ENCODE results near the gene RFXANK. TPM values are rescaled to one million over a fixed set of nuclear protein-coding genes. Genes with fewer than 3 reads are reported as not detected.
A peak's percentile ranks its signal among the peaks of the same experiment; 100 is the strongest.

RFXANK gene
- total and polyA plus RNA-seq, 9 of the 15 experiments (the other 6 are each of a cell fraction or from before 2014, with no cell fraction given): 68.6 to 181 (median 150) TPM

DNA sequence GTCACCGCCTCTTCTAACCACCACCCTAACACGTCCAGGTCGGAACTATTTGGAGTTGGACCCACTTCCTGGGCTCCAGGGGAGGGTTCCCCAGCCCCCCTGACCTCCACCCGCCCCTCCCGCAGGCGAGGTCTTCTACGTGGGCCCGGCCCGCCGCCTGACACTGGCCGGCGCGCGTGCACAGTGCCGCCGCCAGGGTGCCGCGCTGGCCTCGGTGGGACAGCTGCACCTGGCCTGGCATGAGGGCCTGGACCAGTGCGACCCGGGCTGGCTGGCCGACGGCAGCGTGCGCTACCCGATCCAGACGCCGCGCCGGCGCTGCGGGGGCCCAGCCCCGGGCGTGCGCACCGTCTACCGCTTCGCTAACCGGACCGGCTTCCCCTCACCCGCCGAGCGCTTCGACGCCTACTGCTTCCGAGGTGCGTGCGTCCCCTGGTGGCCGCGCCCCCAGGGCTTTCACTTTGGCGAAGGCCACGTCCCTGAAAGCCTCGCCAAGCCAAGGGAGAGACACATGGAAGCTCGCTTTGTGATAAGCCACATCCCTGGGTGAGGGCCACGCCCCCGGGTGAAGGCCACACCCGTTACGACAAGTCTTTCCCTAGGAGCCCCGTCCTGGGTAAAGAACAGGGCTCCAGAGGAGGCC lies 32.9 kb downstream of the RFXANK start (continued):
- TF ChIP-seq, protein P1, sequence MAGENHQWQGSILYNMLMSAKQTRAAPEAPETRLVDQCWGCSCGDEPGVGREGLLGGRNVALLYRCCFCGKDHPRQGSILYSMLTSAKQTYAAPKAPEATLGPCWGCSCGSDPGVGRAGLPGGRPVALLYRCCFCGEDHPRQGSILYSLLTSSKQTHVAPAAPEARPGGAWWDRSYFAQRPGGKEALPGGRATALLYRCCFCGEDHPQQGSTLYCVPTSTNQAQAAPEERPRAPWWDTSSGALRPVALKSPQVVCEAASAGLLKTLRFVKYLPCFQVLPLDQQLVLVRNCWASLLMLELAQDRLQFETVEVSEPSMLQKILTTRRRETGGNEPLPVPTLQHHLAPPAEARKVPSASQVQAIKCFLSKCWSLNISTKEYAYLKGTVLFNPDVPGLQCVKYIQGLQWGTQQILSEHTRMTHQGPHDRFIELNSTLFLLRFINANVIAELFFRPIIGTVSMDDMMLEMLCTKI (IDR thresholded peaks at IDR 0.05; ENCODE audit: partially characterized antibody): no peak
- TF ChIP-seq ZNF445 (CRISPR knock-in tag; IDR thresholded peaks at IDR 0.05; ENCODE audit: low read depth) (no peak), U2AF2 (optimal IDR thresholded peaks at IDR 0.05; ENCODE audit: low read depth, low read length) (no peak), U2AF1 (optimal IDR thresholded peaks at IDR 0.05; ENCODE audit: low read depth, low read length) (peak; percentile 36), SOX6 (IDR thresholded peaks at IDR 0.05) (peak; percentile 71), MAFG (tag; conservative IDR thresholded peaks at IDR 0.05) (no peak), ZNF431 (CRISPR knock-in tag; IDR thresholded peaks at IDR 0.05) (peak; percentile 98), CREB1 (IDR thresholded peaks at IDR 0.05) (peak; percentile 38; the same call in 1 of the 2 replicates), CREB1 (CRISPR knock-in tag; IDR thresholded peaks at IDR 0.05) (peak; percentile 86), STAG1 (CRISPR knock-in tag; IDR thresholded peaks at IDR 0.05; ENCODE audit: borderline replicate concordance) (peak; percentile 63), SREBF1 (IDR thresholded peaks at IDR 0.05; ENCODE audit: borderline replicate concordance, low read depth, low read length) (no peak), HDAC1 (IDR thresholded peaks at IDR 0.05) (peak in 1 of 2 experiments; percentile 61; a peak in 1 of 4 replicates), EGR1 (conservative IDR thresholded peaks at IDR 0.05) (peak; percentile 49), SAFB (IDR thresholded peaks at IDR 0.05; ENCODE audit: borderline replicate concordance, low read depth, low read length) (0 out of 2 replicates have a peak, but pooled peaks have one; percentile 48), GABPA (tag; conservative IDR thresholded peaks at IDR 0.05; ENCODE audit: low read depth) (peak; percentile 49), DNMT1 (IDR thresholded peaks at IDR 0.05) (no peak), TEAD1 (CRISPR knock-in tag; IDR thresholded peaks at IDR 0.05) (peak in 1 of 2 experiments; percentile 80; a peak in 2 of 4 replicates), IRF2 (CRISPR knock-in tag; IDR thresholded peaks at IDR 0.05) (peak; percentile 94), ZNF644 (tag; IDR thresholded peaks at IDR 0.05; ENCODE audit: low read depth) (no peak), PCBP2 (IDR thresholded peaks at IDR 0.05; ENCODE audit: low read depth, low read length, poor library complexity, severe bottlenecking) (no peak)
- TF ChIP-seq, protein P2, sequence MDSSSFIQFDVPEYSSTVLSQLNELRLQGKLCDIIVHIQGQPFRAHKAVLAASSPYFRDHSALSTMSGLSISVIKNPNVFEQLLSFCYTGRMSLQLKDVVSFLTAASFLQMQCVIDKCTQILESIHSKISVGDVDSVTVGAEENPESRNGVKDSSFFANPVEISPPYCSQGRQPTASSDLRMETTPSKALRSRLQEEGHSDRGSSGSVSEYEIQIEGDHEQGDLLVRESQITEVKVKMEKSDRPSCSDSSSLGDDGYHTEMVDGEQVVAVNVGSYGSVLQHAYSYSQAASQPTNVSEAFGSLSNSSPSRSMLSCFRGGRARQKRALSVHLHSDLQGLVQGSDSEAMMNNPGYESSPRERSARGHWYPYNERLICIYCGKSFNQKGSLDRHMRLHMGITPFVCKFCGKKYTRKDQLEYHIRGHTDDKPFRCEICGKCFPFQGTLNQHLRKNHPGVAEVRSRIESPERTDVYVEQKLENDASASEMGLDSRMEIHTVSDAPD (CRISPR knock-in tag; IDR thresholded peaks at IDR 0.05): no peak
- TF ChIP-seq, protein P3, sequence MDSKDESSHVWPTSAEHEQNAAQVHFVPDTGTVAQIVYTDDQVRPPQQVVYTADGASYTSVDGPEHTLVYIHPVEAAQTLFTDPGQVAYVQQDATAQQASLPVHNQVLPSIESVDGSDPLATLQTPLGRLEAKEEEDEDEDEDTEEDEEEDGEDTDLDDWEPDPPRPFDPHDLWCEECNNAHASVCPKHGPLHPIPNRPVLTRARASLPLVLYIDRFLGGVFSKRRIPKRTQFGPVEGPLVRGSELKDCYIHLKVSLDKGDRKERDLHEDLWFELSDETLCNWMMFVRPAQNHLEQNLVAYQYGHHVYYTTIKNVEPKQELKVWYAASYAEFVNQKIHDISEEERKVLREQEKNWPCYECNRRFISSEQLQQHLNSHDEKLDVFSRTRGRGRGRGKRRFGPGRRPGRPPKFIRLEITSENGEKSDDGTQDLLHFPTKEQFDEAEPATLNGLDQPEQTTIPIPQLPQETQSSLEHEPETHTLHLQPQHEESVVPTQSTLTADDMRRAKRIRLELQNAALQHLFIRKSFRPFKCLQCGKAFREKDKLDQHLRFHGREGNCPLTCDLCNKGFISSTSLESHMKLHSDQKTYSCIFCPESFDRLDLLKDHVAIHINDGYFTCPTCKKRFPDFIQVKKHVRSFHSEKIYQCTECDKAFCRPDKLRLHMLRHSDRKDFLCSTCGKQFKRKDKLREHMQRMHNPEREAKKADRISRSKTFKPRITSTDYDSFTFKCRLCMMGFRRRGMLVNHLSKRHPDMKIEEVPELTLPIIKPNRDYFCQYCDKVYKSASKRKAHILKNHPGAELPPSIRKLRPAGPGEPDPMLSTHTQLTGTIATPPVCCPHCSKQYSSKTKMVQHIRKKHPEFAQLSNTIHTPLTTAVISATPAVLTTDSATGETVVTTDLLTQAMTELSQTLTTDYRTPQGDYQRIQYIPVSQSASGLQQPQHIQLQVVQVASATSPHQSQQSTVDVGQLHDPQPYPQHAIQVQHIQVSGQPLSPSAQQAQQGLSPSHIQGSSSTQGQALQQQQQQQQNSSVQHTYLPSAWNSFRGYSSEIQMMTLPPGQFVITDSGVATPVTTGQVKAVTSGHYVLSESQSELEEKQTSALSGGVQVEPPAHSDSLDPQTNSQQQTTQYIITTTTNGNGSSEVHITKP (IDR thresholded peaks at IDR 0.05; ENCODE audit: partially characterized antibody): peak; percentile 10
- TF ChIP-seq, protein P4, sequence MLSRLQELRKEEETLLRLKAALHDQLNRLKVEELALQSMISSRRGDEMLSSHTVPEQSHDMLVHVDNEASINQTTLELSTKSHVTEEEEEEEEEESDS (CRISPR knock-in tag; IDR thresholded peaks at IDR 0.05): no peak

All from K562 (cell line).